ENCODE data around the gene NLRX1.

Gene NLRX1

DNA sequence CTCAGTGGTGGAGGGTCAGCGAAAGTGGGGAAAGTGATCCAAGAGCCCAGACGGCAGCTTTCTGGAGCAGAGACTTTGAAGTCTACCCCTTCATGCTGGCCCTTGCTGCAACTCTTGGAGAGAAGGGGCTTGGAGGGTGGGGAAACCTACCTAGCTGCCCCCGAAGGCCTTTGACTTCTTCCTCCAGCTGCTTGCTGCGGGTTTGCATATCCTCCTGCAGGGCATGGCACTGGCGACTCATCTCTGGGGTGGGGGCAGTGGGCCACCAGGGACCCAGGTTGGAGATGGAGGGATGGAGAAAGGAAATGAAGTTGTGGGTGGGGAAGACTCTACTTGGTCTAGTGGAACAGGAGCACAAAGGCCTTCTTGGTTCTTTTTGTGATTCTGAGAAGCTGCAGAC is 24.5 kb downstream of the NLRX1 start:
- Histone ChIP-seq H2BK120ac (ENCODE audit: low read depth, low read length) (no peak overlapping the region), H3K4ac (ENCODE audit: low read length) (no peak overlapping the region), H2BK15ac (ENCODE audit: low read length) (no peak overlapping the region), H3K79me1 (ENCODE audit: low read depth, low read length) (peaks cover 2% of the 10 kb centered on the region), H3K9ac (ENCODE audit: low read depth, low read length, poor library complexity) (no peak overlapping the region), H4K91ac (ENCODE audit: low read depth, low read length, poor library complexity) (no peak overlapping the region), H3K27me3 (ENCODE audit: control insufficient read depth in 3 of 3, insufficient read depth in 3 of 3, low read depth in 1 of 3, low read length in 3 of 3) (peaks cover 0 to 40% (median 0%) of the 10 kb centered on the region in 3 experiments), H4K8ac (ENCODE audit: low read depth, low read length) (no peak overlapping the region), H2BK12ac (ENCODE audit: low read length) (no peak overlapping the region), H3K23ac (ENCODE audit: low read depth, low read length, poor library complexity) (no peak overlapping the region), H3K36me3 (replicated peaks in 1 of 2; ENCODE audit: control insufficient read depth in 2 of 2, insufficient read depth in 2 of 2, low read length in 2 of 2) (no peaks in the 10 kb centered on the region), H3K4me3 (ENCODE audit: low read length in 2 of 2) (no peak overlapping the region), H3K18ac (ENCODE audit: low read length) (no peak overlapping the region), H3K14ac (ENCODE audit: low read length) (no peak overlapping the region), H2AFZ (ENCODE audit: low read length) (no peak overlapping the region), H2AK5ac (ENCODE audit: low read depth, low read length) (no peak overlapping the region), H2BK5ac (ENCODE audit: low read length) (no peak overlapping the region), H3K4me1 (ENCODE audit: control insufficient read depth in 2 of 2, insufficient read depth in 1 of 2, low read depth in 1 of 2, low read length in 2 of 2) (no peaks in the 10 kb centered on the region), H3K27ac (replicated peaks; ENCODE audit: low read length) (no peak overlapping the region), H3K9me3 (replicated peaks in 1 of 2; ENCODE audit: control insufficient read depth in 2 of 2, insufficient read depth in 1 of 2, low read depth in 1 of 2, low read length in 2 of 2) (no peaks in the 10 kb centered on the region), H3K4me2 (ENCODE audit: insufficient read depth, low read length, poor library complexity, severe bottlenecking) (no peak overlapping the region)
- WGBS, 2 donors (ENCODE audit: extremely low coverage in 2 of 2, insufficient read length in 2 of 2, insufficient replicate concordance in 1 of 2) = no CpG with 5 or more reads among the region's 5 CpGs
- no peak for DNase-seq (ENCODE audit: low spot score)

DNA sequence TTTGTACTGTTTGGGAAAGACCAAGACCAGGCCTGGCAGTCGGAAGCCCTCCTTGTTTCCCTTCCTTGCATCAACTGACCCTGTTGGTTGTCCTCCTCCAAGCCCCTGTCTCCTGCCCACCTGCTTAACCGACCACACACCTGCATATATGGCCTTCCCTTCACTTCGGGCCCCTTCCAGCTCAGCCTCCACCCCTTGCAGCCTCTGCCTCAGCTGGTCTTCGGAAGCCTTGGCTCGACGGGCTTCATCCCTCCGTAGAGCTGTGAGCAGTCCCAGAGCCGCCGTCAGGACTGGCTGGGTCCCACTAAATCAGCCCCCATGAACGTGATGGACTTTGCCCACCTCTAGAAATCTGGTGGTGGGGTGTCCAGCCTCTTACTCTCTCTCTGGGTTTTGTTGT is 25.1 kb downstream of the NLRX1 start:
- DNase-seq (ENCODE audit: low spot score) = no peak
- no peak overlapping the region for H3K4ac ChIP-seq (ENCODE audit: low read length)
- H3K4me2 ChIP-seq (ENCODE audit: insufficient read depth, low read length, poor library complexity, severe bottlenecking) = no peak overlapping the region
- H2BK12ac ChIP-seq (ENCODE audit: low read length) = no peak overlapping the region
- no peak overlapping the region for H2AFZ ChIP-seq (ENCODE audit: low read length)
- no CpG with 5 or more reads among the region's 10 CpGs for WGBS, 2 donors (ENCODE audit: extremely low coverage in 2 of 2, insufficient read length in 2 of 2, insufficient replicate concordance in 1 of 2)
- H3K79me1 ChIP-seq (ENCODE audit: low read depth, low read length) = peaks cover 2% of the 10 kb centered on the region
- H3K18ac ChIP-seq (ENCODE audit: low read length) = no peak overlapping the region
- H3K9me3 ChIP-seq (replicated peaks in 1 of 2; ENCODE audit: control insufficient read depth in 2 of 2, insufficient read depth in 1 of 2, low read depth in 1 of 2, low read length in 2 of 2) = no peaks in the 10 kb centered on the region
- no peaks in the 10 kb centered on the region for H3K36me3 ChIP-seq (replicated peaks in 1 of 2; ENCODE audit: control insufficient read depth in 2 of 2, insufficient read depth in 2 of 2, low read length in 2 of 2)
- H4K8ac ChIP-seq (ENCODE audit: low read depth, low read length) = no peak overlapping the region
- no peak overlapping the region for H2BK15ac ChIP-seq (ENCODE audit: low read length)
- H3K23ac ChIP-seq (ENCODE audit: low read depth, low read length, poor library complexity) = no peak overlapping the region
- no peak overlapping the region for H3K9ac ChIP-seq (ENCODE audit: low read depth, low read length, poor library complexity)
- H3K27ac ChIP-seq (replicated peaks; ENCODE audit: low read length) = no peak overlapping the region
- H3K27me3 ChIP-seq (ENCODE audit: control insufficient read depth in 3 of 3, insufficient read depth in 3 of 3, low read depth in 1 of 3, low read length in 3 of 3) = peaks cover 0 to 34% (median 0%) of the 10 kb centered on the region in 3 experiments
- H2BK5ac ChIP-seq (ENCODE audit: low read length) = no peak overlapping the region
- H3K4me1 ChIP-seq (ENCODE audit: control insufficient read depth in 2 of 2, insufficient read depth in 1 of 2, low read depth in 1 of 2, low read length in 2 of 2) = no peaks in the 10 kb centered on the region
- no peak overlapping the region for H4K91ac ChIP-seq (ENCODE audit: low read depth, low read length, poor library complexity)
- H2AK5ac ChIP-seq (ENCODE audit: low read depth, low read length) = no peak overlapping the region
- H2BK120ac ChIP-seq (ENCODE audit: low read depth, low read length) = no peak overlapping the region
- H3K14ac ChIP-seq (ENCODE audit: low read length) = no peak overlapping the region
- H3K4me3 ChIP-seq (ENCODE audit: low read length in 2 of 2) = no peak overlapping the region

DNA sequence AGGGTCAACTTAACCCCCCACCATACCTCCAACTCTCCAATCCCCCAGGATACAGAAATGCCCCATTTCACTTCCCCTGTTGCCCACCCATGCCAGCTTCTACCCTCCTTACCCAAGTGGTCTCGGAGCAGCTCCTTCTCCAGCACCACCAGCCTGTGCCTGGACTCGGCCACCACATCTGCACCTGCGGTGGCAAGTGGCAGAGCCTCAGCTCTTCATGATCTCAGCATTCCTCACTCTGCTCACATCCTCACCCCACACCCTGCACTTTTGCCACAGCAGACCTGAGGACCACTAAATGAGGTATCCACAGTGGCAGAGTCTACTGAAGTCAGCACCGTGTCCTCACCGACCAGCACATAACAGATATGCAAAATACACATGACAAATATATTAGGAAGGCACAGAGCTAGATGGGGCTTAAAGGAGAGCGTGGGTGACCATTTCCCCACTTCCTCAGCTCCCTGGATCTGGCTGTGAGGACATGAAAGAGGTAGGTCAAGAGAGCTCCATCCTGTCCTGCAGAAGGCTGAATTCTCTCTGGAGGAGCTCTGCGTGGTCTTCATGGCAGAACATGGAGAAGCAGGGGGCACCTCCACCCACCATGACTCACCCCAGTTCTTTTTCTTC is 26.4 kb downstream of the NLRX1 start:
- no peak overlapping the region for H3K18ac ChIP-seq (ENCODE audit: low read length)
- H3K4me2 ChIP-seq (ENCODE audit: insufficient read depth, low read length, poor library complexity, severe bottlenecking) = no peak overlapping the region
- no peak overlapping the region for H4K8ac ChIP-seq (ENCODE audit: low read depth, low read length)
- H3K36me3 ChIP-seq (replicated peaks in 1 of 2; ENCODE audit: control insufficient read depth in 2 of 2, insufficient read depth in 2 of 2, low read length in 2 of 2) = no peaks in the 10 kb centered on the region
- no peak overlapping the region for H2AFZ ChIP-seq (ENCODE audit: low read length)
- H2BK12ac ChIP-seq (ENCODE audit: low read length) = no peak overlapping the region
- H2BK15ac ChIP-seq (ENCODE audit: low read length) = no peak overlapping the region
- no peak overlapping the region for H3K27ac ChIP-seq (replicated peaks; ENCODE audit: low read length)
- no peak for DNase-seq (ENCODE audit: low spot score)
- no peaks in the 10 kb centered on the region for H3K4me1 ChIP-seq (ENCODE audit: control insufficient read depth in 2 of 2, insufficient read depth in 1 of 2, low read depth in 1 of 2, low read length in 2 of 2)
- H2BK5ac ChIP-seq (ENCODE audit: low read length) = no peak overlapping the region
- no peak overlapping the region for H2AK5ac ChIP-seq (ENCODE audit: low read depth, low read length)
- WGBS, 2 donors (ENCODE audit: extremely low coverage in 2 of 2, insufficient read length in 2 of 2, insufficient replicate concordance in 1 of 2) = no CpG with 5 or more reads among the region's 7 CpGs
- H3K23ac ChIP-seq (ENCODE audit: low read depth, low read length, poor library complexity) = no peak overlapping the region
- H3K9ac ChIP-seq (ENCODE audit: low read depth, low read length, poor library complexity) = no peak overlapping the region
- no peak overlapping the region for H3K4ac ChIP-seq (ENCODE audit: low read length)
- no peaks in the 10 kb centered on the region for H3K9me3 ChIP-seq (replicated peaks in 1 of 2; ENCODE audit: control insufficient read depth in 2 of 2, insufficient read depth in 1 of 2, low read depth in 1 of 2, low read length in 2 of 2)
- no peaks in the 10 kb centered on the region for H3K79me1 ChIP-seq (ENCODE audit: low read depth, low read length)
- no peak overlapping the region for H4K91ac ChIP-seq (ENCODE audit: low read depth, low read length, poor library complexity)
- no peak overlapping the region for H3K4me3 ChIP-seq (ENCODE audit: low read length in 2 of 2)
- H3K27me3 ChIP-seq (ENCODE audit: control insufficient read depth in 3 of 3, insufficient read depth in 3 of 3, low read depth in 1 of 3, low read length in 3 of 3) = peaks cover 0 to 24% (median 0%) of the 10 kb centered on the region in 3 experiments
- H3K14ac ChIP-seq (ENCODE audit: low read length) = no peak overlapping the region
- H2BK120ac ChIP-seq (ENCODE audit: low read depth, low read length) = no peak overlapping the region

DNA sequence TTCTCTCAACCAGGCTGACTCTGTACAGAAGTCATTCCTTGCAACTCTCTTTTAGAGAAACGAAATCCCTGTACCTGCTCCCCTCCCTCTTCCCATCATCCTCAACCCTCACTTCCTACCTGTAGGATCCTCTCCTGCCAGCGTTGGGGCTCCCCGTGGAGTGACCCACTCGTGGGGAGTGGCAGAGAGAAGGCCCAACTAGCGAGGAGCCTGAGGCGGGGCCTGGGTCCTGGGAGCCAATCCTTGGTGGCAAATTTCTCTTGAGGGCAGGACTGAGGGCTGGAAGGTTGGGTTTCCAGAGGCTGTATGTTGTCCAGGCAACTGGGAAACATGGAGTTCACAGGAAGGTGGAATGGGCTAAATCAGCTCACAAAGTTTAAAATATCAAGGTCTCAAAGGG is 27.2 kb downstream of the NLRX1 start:
- Histone ChIP-seq H3K14ac (ENCODE audit: low read length) (no peak overlapping the region), H3K36me3 (replicated peaks in 1 of 2; ENCODE audit: control insufficient read depth in 2 of 2, insufficient read depth in 2 of 2, low read length in 2 of 2) (no peaks in the 10 kb centered on the region), H3K9ac (ENCODE audit: low read depth, low read length, poor library complexity) (no peak overlapping the region), H2AK5ac (ENCODE audit: low read depth, low read length) (no peak overlapping the region), H3K27me3 (ENCODE audit: control insufficient read depth in 3 of 3, insufficient read depth in 3 of 3, low read depth in 1 of 3, low read length in 3 of 3) (peaks cover 0 to 18% (median 0%) of the 10 kb centered on the region in 3 experiments), H2BK5ac (ENCODE audit: low read length) (no peak overlapping the region), H3K23ac (ENCODE audit: low read depth, low read length, poor library complexity) (no peak overlapping the region), H3K27ac (replicated peaks; ENCODE audit: low read length) (no peak overlapping the region), H3K9me3 (replicated peaks in 1 of 2; ENCODE audit: control insufficient read depth in 2 of 2, insufficient read depth in 1 of 2, low read depth in 1 of 2, low read length in 2 of 2) (no peaks in the 10 kb centered on the region), H3K79me1 (ENCODE audit: low read depth, low read length) (no peaks in the 10 kb centered on the region), H4K91ac (ENCODE audit: low read depth, low read length, poor library complexity) (no peak overlapping the region), H2AFZ (ENCODE audit: low read length) (peak overlapping the region; percentile 63), H3K4ac (ENCODE audit: low read length) (no peak overlapping the region), H3K4me2 (ENCODE audit: insufficient read depth, low read length, poor library complexity, severe bottlenecking) (no peak overlapping the region), H2BK120ac (ENCODE audit: low read depth, low read length) (no peak overlapping the region), H2BK15ac (ENCODE audit: low read length) (no peak overlapping the region), H2BK12ac (ENCODE audit: low read length) (no peak overlapping the region), H3K4me1 (ENCODE audit: control insufficient read depth in 2 of 2, insufficient read depth in 1 of 2, low read depth in 1 of 2, low read length in 2 of 2) (no peaks in the 10 kb centered on the region), H3K4me3 (ENCODE audit: low read length in 2 of 2) (no peak overlapping the region), H4K8ac (ENCODE audit: low read depth, low read length) (no peak overlapping the region), H3K18ac (ENCODE audit: low read length) (no peak overlapping the region)
- no CpG with 5 or more reads among the region's 6 CpGs for WGBS, 2 donors (ENCODE audit: extremely low coverage in 2 of 2, insufficient read length in 2 of 2, insufficient replicate concordance in 1 of 2)
- no peak for DNase-seq (ENCODE audit: low spot score)
